HepG2 (cell line): ENCODE measurements around the gene BRD2. TPM values are rescaled to one million over a fixed set of nuclear protein-coding genes. Genes with fewer than 3 reads are reported as not detected.

Source experiments
- ARNTL ChIP-seq: sonication (generic); formaldehyde crosslinking; IDR thresholded peaks from 2 replicates; pipeline ENCODE4 v1.4.0; 2020; ENCODE audit warnings: mild to moderate bottlenecking, missing genetic modification reagents
- ASH2L ChIP-seq: fragments of 300-600, 200-600 bp; sonication (generic); IDR thresholded peaks from 2 replicates; pipeline ENCODE4 v1.7.0; 2017; ENCODE audit warnings: low read depth, mild to moderate bottlenecking, moderate library complexity, mixed read lengths, low read length; ENCODE audit not compliant: insufficient read length
- ELF3 ChIP-seq: IDR thresholded peaks from 2 replicates; pipeline ENCODE4 v1.6.1; 2016; ENCODE audit warnings: missing genetic modification reagents, missing compliant biosample characterization
- HHEX ChIP-seq: IDR thresholded peaks from 2 replicates; pipeline ENCODE4 v1.6.1; 2016; ENCODE audit warnings: control low read depth
- HNRNPUL1 ChIP-seq: fragments of 200-400 bp; formaldehyde crosslinking; IDR thresholded peaks from 2 replicates; pipeline ENCODE4 v1.6.1; 2017; ENCODE audit warnings: low read depth, mild to moderate bottlenecking, low read length, moderate library complexity
- IRF9 ChIP-seq: sonication (generic); formaldehyde crosslinking; IDR thresholded peaks from 2 replicates; pipeline ENCODE4 v1.8.0; 2022; ENCODE audit warnings: missing genetic modification reagents, mild to moderate bottlenecking, borderline replicate concordance
- KLF15 ChIP-seq: sonication (generic); formaldehyde crosslinking; IDR thresholded peaks from 2 replicates; pipeline ENCODE4 v1.8.1; 2023; ENCODE audit warnings: borderline replicate concordance, mild to moderate bottlenecking, inconsistent platforms, missing genetic modification reagents, mixed read lengths
- MXD3 ChIP-seq: IDR thresholded peaks from 2 replicates; pipeline ENCODE4 v1.6.1; 2016; ENCODE audit warnings: mild to moderate bottlenecking, missing biosample characterization, missing genetic modification reagents
- NFAT5 ChIP-seq: sonication (generic); formaldehyde crosslinking; IDR thresholded peaks from 2 replicates; pipeline ENCODE4 v1.4.0; 2020; ENCODE audit warnings: missing genetic modification reagents
- NFE2L2 ChIP-seq: fragments of 150-350 bp; IDR thresholded peaks from 2 replicates; pipeline ENCODE4 v1.6.1; 2014; ENCODE audit warnings: low read length
- NFIC ChIP-seq: IDR thresholded peaks from 2 replicates; pipeline ENCODE4 v1.6.1; 2012; ENCODE audit warnings: mild to moderate bottlenecking, low read length, inconsistent platforms
- PAWR ChIP-seq: sonication (generic); formaldehyde crosslinking; IDR thresholded peaks from 2 replicates; pipeline ENCODE4 v1.4.0; 2020; ENCODE audit warnings: missing genetic modification reagents, mild to moderate bottlenecking, borderline replicate concordance
- SOX13 ChIP-seq, 3 experiments: fragments of 450-650 bp in 1 of 3; sonication (generic) in 1 of 3; formaldehyde crosslinking in 1 of 3; IDR thresholded peaks in 2 of 3; conservative IDR thresholded peaks in 1 of 3; 2 replicates each; pipeline versions ENCODE4 v1.5.0 to v1.6.1; 2016 to 2020; ENCODE audit warnings: antibody characterized with exemption in 1 of 3, mild to moderate bottlenecking in 1 of 3, missing compliant biosample characterization in 1 of 3, missing genetic modification reagents in 1 of 3, moderate library complexity in 1 of 3
- ZGPAT ChIP-seq: IDR thresholded peaks from 2 replicates; pipeline ENCODE4 v1.6.1; 2016; ENCODE audit warnings: mild to moderate bottlenecking
- ZNF331 ChIP-seq: sonication (generic); formaldehyde crosslinking; IDR thresholded peaks from 2 replicates; pipeline ENCODE4 v1.4.0; 2020; ENCODE audit warnings: missing genetic modification reagents
- ZNF367 ChIP-seq: sonication (generic); formaldehyde crosslinking; IDR thresholded peaks from 2 replicates; pipeline ENCODE4 v1.4.0; 2020; ENCODE audit warnings: missing genetic modification reagents, borderline replicate concordance
- ZNF704 ChIP-seq: sonication (generic); formaldehyde crosslinking; IDR thresholded peaks from 2 replicates; pipeline ENCODE4 v1.8.1; 2023; ENCODE audit warnings: mild to moderate bottlenecking, inconsistent platforms, moderate library complexity, missing genetic modification reagents, borderline replicate concordance
- ZNF746 ChIP-seq: sonication (generic); formaldehyde crosslinking; IDR thresholded peaks from 2 replicates; pipeline ENCODE4 v1.8.0; 2022; ENCODE audit warnings: mild to moderate bottlenecking, missing genetic modification reagents
- polyA plus RNA-seq, 8 experiments: library from polyadenylated mRNA; depleted of rRNA in 3 of 8; stranded (reverse) in 7 of 8; unstranded in 1 of 8; fragments of >200 nt; fragmentation: Illumina TruSeq in 4 of 8; extraction: Trizol in 4 of 8; gene quantifications; 2 replicates each; pipeline versions ENCODE4 v1.2.1 to v1.2.3, GENCODE V29; 2011 to 2016; ENCODE audit warnings: low read depth in 4 of 8, missing spikeins in 1 of 8, mixed read lengths in 1 of 8; ENCODE audit not compliant: insufficient read depth in 1 of 8
- total RNA-seq, 5 experiments: library from RNA; depleted of rRNA; stranded (reverse); fragments of >200 nt; fragmentation: Illumina TruSeq; extraction: Trizol; gene quantifications; 2 replicates each; pipeline ENCODE4 v1.2.3, GENCODE V29; 2016; ENCODE audit warnings: low read depth in 1 of 5

BRD2 gene
- total and polyA plus RNA-seq, 2 of the 13 experiments (the other 11 are each of a cell fraction or from before 2014, with no cell fraction given): 143 to 202 TPM

DNA sequence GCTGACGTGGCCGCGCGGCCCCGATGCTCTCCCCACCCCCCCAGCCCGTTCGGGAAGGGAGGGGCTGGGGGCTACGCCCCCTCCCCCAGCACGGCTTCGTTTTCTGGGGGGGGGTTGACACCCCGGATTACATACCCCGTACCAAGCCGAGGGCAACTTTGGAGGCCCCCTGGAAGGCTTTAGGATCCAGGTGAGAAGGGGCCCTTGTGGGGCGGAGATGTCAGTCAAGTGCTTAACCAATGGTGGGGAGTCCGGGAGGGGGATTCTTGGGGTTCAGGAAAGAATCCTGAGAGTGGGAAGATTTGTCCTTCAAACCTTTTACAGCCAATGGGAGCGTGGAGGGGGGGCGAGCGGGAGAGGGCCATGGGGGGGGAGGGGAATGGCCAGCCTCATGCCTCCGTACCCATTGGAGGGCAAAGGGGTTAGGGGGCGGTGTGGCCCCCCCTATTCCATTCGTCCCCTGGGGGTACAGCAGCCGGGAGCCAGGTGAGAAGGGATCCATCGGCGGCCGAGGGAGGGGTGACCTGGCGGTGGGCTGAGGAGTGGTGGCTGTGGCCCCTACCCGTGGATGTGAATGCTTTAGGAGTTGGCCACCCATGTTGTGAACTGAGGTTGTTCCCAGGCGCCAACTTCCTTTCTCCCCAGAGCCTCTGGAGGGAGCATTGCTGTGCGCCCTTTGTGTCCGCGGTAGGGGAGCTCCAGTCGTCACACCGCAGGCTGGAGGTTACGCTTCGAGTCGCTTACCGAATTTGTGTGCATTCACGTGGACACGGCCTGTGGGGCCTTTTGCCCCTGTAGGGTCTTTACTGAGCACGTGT, 682 bp downstream of the BRD2 start (continued):
- no peak for TF ChIP-seq SOX13 (IDR thresholded peaks at IDR 0.05)
- no peak; a peak in 1 of 4 replicates for TF ChIP-seq SOX13 (CRISPR knock-in tag; conservative IDR thresholded peaks at IDR 0.05 in 1 of 2, IDR thresholded peaks at IDR 0.05 in 1 of 2)
- TF ChIP-seq ZGPAT (CRISPR knock-in tag): no peak
- peak; percentile 14; the same call in 1 of the 2 replicates for TF ChIP-seq MXD3 (CRISPR knock-in tag)
- TF ChIP-seq ZNF331 (CRISPR knock-in tag): no peak
- TF ChIP-seq NFIC: no peak
- TF ChIP-seq HHEX (CRISPR knock-in tag): no peak
- peak; percentile 52 for TF ChIP-seq IRF9 (CRISPR knock-in tag)
- TF ChIP-seq ELF3 (CRISPR knock-in tag): no peak
- peak; percentile 77; the same call in 1 of the 2 replicates for TF ChIP-seq NFAT5 (CRISPR knock-in tag)
- peak; percentile 67 for TF ChIP-seq PAWR (CRISPR knock-in tag)
- TF ChIP-seq ZNF704 (CRISPR knock-in tag): 0 out of 2 replicates have a peak, but pooled peaks have one; percentile 32
- peak; percentile 15; the same call in 1 of the 2 replicates for TF ChIP-seq NFE2L2
- TF ChIP-seq ZNF746 (CRISPR knock-in tag): peak; percentile 27; the same call in 1 of the 2 replicates
- TF ChIP-seq HNRNPUL1: no peak
- TF ChIP-seq ARNTL (CRISPR knock-in tag): peak; percentile 68; the same call in 1 of the 2 replicates
- peak; percentile 19 for TF ChIP-seq ASH2L
- 0 out of 2 replicates have a peak, but pooled peaks have one; percentile 30 for TF ChIP-seq KLF15 (CRISPR knock-in tag)
- no peak for TF ChIP-seq ZNF367 (CRISPR knock-in tag)
